Neural progenitor cell (in vitro differentiated cells): ENCODE results near the gene SIRT6.

Experiments
- CTCF ChIP-seq: fragments of 200-600 bp; sonication (generic); IDR thresholded peaks from 2 replicates; pipeline ENCODE4 v1.5.1; 2017; ENCODE audit warnings: antibody characterized with exemption, mild to moderate bottlenecking
- EZH2 ChIP-seq: fragments of 200-600 bp; sonication (generic); IDR thresholded peaks from 2 replicates; pipeline ENCODE4 v1.6.1; 2017; ENCODE audit warnings: antibody characterized with exemption, mild to moderate bottlenecking, moderate library complexity
- EZH2phosphoT487 ChIP-seq: fragments of 200-600 bp; sonication (generic); IDR thresholded peaks from 2 replicates; pipeline ENCODE4 v1.6.1; 2017; ENCODE audit warnings: antibody characterized with exemption

- TF ChIP-seq CTCF (no peak), EZH2 (no peak), EZH2phosphoT487 (no peak)
Measured at GRCh38 chr19:4210166-4210731, 27.9 kb upstream of the SIRT6 start.
